T1000 (cell line): ENCODE results near the gene LYSMD4.

Experiments
- DNase-seq: peaks from one replicate; lab custom pipeline; 2025; ENCODE audit warnings: mixed read lengths; lab: John Stamatoyannopoulos, UW

Gene LYSMD4

GRCh38 chr15:99706557-99707303, 26.5 kb downstream of the LYSMD4 start:
- DNase-seq = no peak

- peak; percentile 22 for DNase-seq
Observed at GRCh38 chr15:99704444-99704838, 28.8 kb downstream of the LYSMD4 start.

GRCh38 chr15:99703603-99704443, 29.4 kb downstream of the LYSMD4 start:
- DNase-seq = no peak

- DNase-seq = no peak
Observed at GRCh38 chr15:99702895-99703602, 30.2 kb downstream of the LYSMD4 start.

- DNase-seq = no peak
Observed at GRCh38 chr15:99696096-99696495, 37.1 kb downstream of the LYSMD4 start.

- DNase-seq = no peak
Observed at GRCh38 chr15:99692825-99693224, 40.4 kb downstream of the LYSMD4 start.

- DNase-seq = no peak
Observed at GRCh38 chr15:99686290-99686689, 46.9 kb downstream of the LYSMD4 start.

GRCh38 chr15:99683000-99683670, 50.1 kb downstream of the LYSMD4 start:
- no peak for DNase-seq

- DNase-seq = no peak
Observed at GRCh38 chr15:99682455-99682854, 50.8 kb downstream of the LYSMD4 start.

GRCh38 chr15:99681990-99682389, 51.2 kb downstream of the LYSMD4 start:
- DNase-seq = no peak

- no peak for DNase-seq
Observed at GRCh38 chr15:99680276-99680675, 53.0 kb downstream of the LYSMD4 start.

GRCh38 chr15:99677540-99678134, 55.6 kb downstream of the LYSMD4 start:
- no peak for DNase-seq
